NCI-H345 (cell line): ENCODE measurements around the gene KRT15.

Source experiments
- DNase-seq: peaks from one replicate; lab custom pipeline; 2025; lab: John Stamatoyannopoulos, UW

KRT15 gene

DNA sequence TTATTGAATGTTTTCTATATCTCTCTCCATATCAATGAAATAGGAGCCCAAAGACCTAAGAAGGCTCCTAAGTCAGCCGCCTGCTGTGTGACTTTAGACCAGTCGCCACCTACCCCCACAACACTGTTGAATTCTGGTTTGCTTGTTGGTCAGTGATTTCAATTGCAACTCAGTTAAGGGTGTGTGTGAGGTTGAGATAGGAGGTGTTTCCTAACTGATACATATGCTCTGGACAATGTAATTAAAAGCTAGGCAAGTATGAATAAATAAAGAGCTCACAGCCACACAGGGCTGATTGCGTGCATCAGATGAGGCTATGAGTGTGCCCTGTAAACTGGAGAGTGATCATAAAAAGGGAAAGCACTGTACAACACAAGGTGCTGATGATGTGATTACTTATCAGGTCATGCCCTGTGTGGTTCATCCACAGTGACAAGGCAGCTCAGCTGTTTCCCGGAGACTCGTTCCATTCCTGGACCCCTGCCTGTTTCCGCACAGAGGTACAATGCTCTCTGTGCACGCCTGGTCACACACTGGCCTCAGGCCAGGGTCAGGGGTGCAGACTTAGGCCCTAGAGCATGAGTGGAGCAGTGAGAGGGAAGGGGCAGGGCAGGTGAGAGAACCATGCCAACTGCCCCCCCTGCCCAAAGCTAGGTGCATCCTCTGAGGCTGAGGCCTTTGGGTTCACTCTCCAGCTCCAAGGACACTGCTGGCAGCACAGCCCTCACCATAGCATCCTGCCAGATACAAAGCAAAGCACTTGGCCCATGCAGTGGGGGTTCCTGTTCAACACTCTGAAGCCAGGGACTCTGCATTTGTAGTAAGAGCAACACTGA is 34.5 kb downstream of the KRT15 start:
- DNase-seq = no peak

DNA sequence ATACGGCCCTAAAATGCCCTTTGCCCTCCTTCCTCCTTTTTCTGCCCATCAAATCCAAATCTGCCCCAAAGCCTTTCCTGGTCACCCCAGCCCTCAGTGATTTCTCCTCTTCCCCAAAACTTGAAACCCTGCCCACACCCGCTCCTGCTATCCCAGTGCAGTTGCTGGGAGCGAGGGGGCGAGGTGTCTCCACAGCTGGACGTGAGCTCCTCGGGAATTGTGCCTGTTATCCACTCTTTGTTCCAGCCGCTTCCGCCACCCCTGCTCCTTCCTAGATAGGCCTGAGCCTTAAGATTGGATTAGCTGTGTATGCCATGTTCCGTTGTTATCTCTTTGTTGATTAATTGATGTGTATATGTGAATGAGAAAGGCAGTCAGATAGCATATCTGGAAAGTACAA is 35.2 kb downstream of the KRT15 start:
- DNase-seq = no peak

DNA sequence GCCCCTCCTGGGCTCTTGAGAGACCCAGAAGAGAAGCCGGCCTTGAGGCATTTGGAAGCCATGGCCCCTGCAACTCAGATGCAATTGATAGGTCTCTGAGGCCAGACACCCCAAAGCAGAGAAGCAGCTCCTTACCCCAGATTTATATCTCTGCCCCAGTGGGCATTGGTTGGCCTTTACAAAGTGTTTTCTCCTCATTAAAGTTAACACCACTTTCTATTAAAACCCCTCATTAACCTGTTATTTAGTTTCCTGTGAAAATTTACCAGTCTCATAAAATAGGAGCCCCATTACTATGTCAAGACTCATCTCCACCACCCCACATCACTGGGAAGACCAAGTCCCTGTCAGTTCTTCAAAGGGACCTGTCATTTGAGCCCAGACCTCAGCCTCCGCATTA is 37.7 kb downstream of the KRT15 start, which contains the start of gene KRT35:
Gene KRT35 (minus strand): TSS at position 116 of the 400 bp plus-strand sequence. CDS start 54 bp downstream, at position 62.
- DNase-seq = no peak

DNA sequence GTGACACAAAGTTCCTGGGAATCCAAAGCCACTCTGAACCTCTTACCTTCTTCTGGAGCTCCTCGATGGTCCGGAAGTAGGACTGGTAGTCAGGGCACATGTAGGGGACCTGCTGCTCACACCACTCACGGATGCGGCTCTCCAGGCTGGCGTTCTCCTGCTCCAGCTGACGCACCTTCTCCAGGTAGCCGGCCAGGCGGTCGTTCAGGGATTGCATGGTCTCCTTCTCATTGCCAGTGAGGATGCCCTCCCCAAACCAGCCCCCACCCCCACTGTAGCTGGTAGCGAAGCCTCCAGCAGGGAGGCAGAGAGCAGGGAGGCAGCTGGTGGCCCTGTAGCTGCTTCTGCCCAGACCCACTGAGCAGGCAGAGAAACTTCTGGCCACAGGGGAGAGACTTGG is 38.1 kb downstream of the KRT15 start:
- DNase-seq = no peak

DNA sequence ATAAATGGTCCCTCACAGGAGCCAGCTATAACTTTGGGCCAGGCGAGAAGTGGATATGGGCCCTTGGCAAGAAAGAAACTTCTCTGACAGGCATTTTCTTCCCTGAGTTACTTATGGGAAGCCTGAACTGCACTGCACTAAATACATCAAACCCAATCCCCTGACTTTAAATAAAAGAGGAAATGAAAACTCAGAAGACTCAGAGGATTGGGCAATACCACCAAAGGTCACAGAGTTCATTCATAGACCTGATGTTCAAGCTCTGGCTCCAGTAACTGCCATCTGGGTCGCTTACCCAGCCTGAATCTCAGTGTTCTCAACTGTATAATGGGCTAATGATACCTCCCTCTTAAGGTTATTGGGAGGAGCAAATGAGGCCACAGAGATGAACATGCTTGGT is 38.6 kb downstream of the KRT15 start:
- DNase-seq = no peak

DNA sequence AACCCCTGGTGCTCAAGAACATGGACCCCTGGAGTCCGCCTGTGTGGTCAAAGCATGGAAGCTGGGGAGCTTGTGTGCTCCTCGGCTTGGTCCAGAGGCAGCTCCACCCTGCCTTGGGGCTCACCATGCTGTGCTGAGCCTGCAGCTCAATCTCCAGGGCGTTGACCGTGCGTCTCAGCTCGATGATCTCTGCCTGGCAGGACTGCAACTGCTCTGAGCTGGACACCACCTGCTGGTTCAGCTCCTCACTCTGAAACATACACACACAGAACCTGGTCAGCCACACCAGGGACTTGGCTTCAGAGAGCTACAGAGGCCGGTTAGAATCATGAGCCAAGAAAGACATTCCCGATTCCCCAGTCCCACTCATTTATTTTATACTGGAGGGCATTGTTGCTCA is 40.5 kb downstream of the KRT15 start:
- no peak for DNase-seq

DNA sequence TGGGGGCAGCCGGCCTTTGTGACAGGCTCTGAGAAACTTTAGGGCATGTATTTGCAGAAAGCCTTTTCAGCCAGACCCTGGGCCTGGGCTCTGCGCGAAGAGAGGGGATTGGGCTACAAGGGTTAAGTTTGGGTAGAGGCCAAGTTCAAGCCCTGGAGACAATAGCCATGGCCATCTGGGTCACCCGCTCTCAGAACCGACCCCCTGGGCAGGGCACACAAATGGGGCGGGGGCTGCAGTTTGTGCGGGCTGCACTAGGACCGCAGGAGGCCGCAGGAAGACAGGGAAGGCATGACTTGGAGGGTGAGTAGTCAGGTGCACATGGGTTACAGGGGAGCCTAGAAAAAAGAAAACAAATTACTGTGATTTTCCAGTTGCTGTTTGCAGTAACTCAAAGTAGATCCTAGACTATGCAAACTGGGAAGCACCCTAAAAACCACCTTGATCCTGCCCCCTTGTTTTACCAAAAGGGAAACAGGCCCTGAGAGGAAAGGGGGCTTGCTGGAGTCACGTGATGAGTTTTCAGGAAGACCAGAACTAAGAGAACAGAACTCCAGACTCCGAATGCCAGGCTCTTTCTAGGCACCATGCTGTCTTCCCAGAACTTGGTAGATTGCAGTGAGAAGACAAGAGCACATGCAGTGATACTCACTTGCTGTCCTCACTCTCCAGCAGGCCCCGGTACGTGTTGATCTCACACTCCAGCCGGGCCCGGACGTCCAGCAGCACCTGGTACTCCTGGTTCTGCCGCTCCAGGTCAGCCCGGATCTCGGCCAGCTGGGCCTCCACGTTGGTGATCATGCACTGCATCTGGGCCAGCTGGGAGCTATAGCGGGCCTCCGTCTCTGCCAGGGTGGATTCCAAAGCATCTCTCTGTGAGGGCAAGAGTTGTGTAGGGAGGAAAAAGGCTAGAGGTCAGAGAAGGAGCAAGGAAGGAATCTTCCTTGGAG is 41.5 kb downstream of the KRT15 start:
- no peak for DNase-seq

DNA sequence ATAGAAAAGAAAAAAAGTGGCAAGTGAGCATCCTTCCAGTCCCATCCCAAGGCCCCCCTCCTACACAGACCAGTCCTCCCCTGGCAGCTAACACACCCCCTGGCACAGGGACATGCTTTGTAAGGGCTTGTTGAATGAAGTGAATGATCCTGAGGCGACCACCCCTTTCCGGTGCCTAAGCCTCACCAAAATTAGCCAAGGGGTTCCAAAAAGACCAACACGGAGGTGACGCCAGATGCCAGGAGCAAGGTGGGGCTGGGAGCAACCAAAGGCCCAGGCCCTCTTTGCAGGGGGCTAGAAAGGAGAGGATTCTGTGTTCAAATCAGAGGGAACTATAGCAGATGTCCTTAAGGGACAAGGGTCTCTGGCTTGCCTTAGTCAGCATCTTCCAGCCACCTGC is 43.3 kb downstream of the KRT15 start:
- no peak for DNase-seq

DNA sequence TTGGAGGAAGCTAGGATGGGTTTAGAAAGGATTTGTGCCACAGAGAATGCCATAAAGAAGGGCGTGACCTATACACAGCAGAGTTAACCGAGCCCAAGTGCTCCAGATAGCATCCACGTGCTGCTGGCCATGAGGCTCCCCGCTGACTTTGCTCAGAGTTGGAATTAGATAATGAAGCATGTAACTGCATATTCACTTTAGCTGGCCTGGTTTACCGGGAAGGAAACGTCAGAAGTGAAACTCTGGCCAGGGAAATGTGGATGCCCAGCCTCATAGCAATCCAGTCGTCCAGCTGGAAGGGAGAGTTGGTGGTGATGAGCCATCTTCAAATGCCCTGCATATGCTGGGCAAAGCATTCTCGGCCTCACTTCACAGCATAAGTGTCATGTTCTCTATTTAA is 43.8 kb downstream of the KRT15 start:
- no peak for DNase-seq

DNA sequence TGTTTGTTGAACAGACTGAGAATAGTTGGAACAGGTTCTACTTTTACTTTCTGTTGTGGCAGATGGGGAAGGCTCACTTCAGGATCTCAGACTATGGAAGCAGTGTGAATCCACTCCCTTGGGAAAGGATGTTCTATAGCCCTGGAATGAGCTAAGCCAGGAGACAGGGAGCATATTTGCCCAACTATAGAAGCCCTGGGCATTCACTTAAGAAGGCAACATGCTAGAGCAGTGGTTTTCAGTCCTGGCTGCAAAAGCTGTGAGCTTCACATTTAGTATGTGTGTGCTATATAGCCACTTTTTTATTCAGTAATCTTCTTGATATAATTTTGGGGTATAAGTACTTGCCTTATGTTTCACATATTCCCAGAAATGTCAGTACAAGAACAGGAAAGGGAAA is 50.3 kb downstream of the KRT15 start:
- no peak for DNase-seq

DNA sequence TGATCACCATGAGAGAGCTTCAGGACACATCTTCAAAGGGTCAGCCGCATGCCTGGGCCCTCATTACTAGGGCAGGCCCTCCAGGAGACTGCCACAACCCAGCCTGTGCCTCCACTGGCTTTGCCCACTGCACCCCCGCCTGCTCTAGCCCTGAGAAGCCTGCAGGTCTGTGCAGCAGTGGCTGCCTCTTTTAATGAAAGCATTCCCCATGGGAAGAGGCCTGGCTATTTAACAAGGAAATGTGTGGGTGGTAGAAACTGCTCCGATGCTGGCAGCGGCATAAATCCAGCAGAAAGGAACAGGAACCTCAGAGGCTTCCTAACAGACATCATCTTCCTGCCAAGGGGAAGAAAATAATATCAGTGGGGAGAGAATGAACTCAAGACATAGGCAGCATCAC is 51.1 kb downstream of the KRT15 start:
- DNase-seq = no peak

DNA sequence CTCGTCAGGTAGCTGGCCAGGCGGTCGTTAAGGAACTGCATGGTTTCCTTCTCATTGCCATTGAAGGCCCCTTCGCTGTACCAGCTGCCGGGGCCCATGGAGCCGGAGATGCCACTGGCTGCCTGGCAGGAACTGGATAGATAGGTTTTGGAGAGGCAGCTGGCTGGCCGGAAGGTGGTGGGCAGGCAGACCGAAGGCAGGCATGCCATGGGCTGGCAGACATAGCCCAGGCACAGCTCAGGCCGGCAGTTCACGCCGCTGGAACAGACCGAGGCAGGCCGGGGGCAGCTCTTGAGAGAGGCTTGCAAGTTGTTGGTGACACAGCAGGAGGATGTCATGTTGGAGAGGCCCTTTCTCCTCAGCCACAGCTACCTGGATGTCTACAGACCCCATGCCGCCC is 51.7 kb downstream of the KRT15 start, which contains the start of gene KRT32:
Gene KRT32 (minus strand): TSS at position 399 of the 400 bp plus-strand sequence. CDS start 61 bp downstream, at position 338.
- no peak for DNase-seq

DNA sequence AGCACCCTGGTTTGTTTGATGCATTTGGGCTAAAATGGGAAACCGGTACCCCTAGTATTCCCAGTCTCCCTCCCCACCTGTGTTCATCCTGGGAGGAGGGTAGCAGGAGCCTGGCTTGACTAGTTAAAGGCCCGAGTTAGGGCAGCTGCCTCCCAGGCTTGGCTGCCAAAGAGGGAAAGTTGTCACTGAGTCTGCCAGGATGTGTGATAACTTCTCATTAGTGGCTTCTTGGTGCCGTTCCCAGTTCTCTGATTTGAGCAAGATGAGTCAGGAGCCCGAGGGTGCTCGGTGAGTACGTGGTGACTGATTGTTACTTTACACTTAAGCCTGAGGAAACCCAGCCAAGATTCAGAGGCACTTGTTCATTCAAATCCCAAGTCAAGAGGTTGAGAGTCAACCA is 54.0 kb downstream of the KRT15 start:
- no peak for DNase-seq

DNA sequence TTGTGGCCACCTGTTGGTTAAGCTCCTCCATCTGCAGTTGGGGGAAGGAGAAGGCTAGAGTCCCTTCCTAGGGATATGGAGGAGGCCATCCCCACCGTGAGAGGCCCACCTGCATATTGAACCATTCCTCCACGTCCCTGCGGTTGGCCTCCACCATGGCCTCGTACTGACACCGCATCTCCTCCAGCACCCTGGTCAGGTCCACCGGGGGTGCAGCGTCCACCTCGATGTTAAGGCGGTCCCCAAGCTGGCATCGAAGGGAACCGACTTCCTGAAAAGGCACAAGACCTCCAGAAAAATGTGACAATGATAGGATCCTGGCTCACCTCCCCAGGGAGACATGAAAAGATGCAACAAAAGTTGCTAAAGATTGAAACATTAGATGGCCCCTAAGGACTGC is 54.5 kb downstream of the KRT15 start:
- no peak for DNase-seq

DNA sequence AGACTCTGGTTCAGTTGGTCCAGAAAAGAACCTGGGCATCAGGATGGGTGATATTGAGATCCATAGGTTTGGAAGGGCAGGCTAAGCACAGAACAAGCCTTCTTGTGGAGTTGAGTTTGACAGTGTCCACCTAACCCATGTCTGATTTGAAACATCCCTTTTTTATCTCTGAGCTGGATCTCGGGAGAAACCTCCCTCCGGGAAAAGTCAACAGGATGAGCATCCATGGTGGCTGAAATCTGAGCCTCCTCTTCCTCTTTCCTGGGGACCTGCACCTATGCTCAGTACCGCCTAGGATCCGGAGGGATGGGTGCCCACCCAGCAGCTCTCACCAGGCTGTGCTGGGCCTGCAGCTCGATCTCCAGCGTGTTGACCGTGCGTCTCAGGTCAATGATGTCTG is 54.9 kb downstream of the KRT15 start:
- no peak for DNase-seq
